ENCODE results near the gene PLEKHH1. TPM values are rescaled to one million over a fixed set of nuclear protein-coding genes. Genes with fewer than 3 reads are reported as not detected.

Gene PLEKHH1
- total RNA-seq, 1 experiment from 2014 or later: 35.3 TPM

GRCh38 chr14:67579636-67580035 lies 46.5 kb downstream of the PLEKHH1 start:
- no peak overlapping the region for H2BK12ac ChIP-seq (ENCODE audit: insufficient read length, low read depth, low read length)
- no peak overlapping the region for H3K9ac ChIP-seq (ENCODE audit: extremely low read depth, insufficient read length, low read length)
- no peak overlapping the region for H2BK120ac ChIP-seq (ENCODE audit: low read depth, low read length, poor library complexity, severe bottlenecking)
- H3K27ac ChIP-seq (ENCODE audit: insufficient read length, low read depth, low read length): no peak overlapping the region
- H3K4me1 ChIP-seq (ENCODE audit: insufficient read depth, low read length): no peaks in the 10 kb centered on the region
- no peaks in the 10 kb centered on the region for H3K9me3 ChIP-seq (ENCODE audit: control insufficient read depth, low read depth, low read length)
- no peak overlapping the region for H2BK15ac ChIP-seq (ENCODE audit: low read depth, low read length)
- H3K79me1 ChIP-seq (ENCODE audit: insufficient read depth, low read depth, low read length, poor library complexity, severe bottlenecking): no peaks in the 10 kb centered on the region
- peaks cover 5 to 58% (median 32%) of the 10 kb centered on the region in 3 experiments; a peak in 6 of 7 replicates for H3K36me3 Mint-ChIP-seq (ENCODE audit: insufficient read depth in 1 of 3, low read depth in 3 of 3)
- H2AK5ac ChIP-seq (ENCODE audit: insufficient read length, low read length): no peak overlapping the region
- no CpG with 5 or more reads among the region's 7 CpGs for WGBS (ENCODE audit: extremely low coverage, insufficient read length, low lambda C conversion rate)
- H2AFZ ChIP-seq (ENCODE audit: low read length): no peak overlapping the region
- no peak overlapping the region for H3K14ac ChIP-seq (ENCODE audit: insufficient read depth, low read length)
- H3K27ac Mint-ChIP-seq: no peak overlapping the region
- no peak overlapping the region for H2BK5ac ChIP-seq (ENCODE audit: insufficient read length, low read length)
- H3K9me3 Mint-ChIP-seq: no peaks in the 10 kb centered on the region
- no peaks in the 10 kb centered on the region for H3K4me1 Mint-ChIP-seq
- no peaks in the 10 kb centered on the region for H3K27me3 Mint-ChIP-seq (ENCODE audit: low read depth)
- H3K4me2 ChIP-seq (ENCODE audit: insufficient read depth, insufficient read length, low read length): no peak overlapping the region
- DNase-seq: no peak
- H3T11ph ChIP-seq (ENCODE audit: low read length): no peak overlapping the region
- H4K20me1 ChIP-seq (ENCODE audit: control insufficient read depth, insufficient read depth, insufficient read length): no peaks in the 10 kb centered on the region
- no peaks in the 10 kb centered on the region for H3K27me3 ChIP-seq (ENCODE audit: insufficient read depth, low read length)
- TF ChIP-seq, protein P1, sequence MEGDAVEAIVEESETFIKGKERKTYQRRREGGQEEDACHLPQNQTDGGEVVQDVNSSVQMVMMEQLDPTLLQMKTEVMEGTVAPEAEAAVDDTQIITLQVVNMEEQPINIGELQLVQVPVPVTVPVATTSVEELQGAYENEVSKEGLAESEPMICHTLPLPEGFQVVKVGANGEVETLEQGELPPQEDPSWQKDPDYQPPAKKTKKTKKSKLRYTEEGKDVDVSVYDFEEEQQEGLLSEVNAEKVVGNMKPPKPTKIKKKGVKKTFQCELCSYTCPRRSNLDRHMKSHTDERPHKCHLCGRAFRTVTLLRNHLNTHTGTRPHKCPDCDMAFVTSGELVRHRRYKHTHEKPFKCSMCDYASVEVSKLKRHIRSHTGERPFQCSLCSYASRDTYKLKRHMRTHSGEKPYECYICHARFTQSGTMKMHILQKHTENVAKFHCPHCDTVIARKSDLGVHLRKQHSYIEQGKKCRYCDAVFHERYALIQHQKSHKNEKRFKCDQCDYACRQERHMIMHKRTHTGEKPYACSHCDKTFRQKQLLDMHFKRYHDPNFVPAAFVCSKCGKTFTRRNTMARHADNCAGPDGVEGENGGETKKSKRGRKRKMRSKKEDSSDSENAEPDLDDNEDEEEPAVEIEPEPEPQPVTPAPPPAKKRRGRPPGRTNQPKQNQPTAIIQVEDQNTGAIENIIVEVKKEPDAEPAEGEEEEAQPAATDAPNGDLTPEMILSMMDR (conservative IDR thresholded peaks at IDR 0.05): no peak
- no peak overlapping the region for H3K4ac ChIP-seq (ENCODE audit: low read depth, low read length)
- no peak overlapping the region for H3K18ac ChIP-seq (ENCODE audit: insufficient read length, low read depth, low read length)
- H4K8ac ChIP-seq (replicated peaks; ENCODE audit: insufficient read length, low read depth, low read length): no peak overlapping the region
- no peaks in the 10 kb centered on the region for H3K23me2 ChIP-seq (ENCODE audit: insufficient read length, low read depth, low read length, poor library complexity, severe bottlenecking)
- H3K4me3 Mint-ChIP-seq: no peak overlapping the region
- H2BK20ac ChIP-seq (ENCODE audit: low read depth, low read length, poor library complexity, severe bottlenecking): no peak overlapping the region
- H4K91ac ChIP-seq (ENCODE audit: insufficient read length, low read depth, low read length): no peak overlapping the region
- no peaks in the 10 kb centered on the region for H3K79me2 ChIP-seq (ENCODE audit: insufficient read depth, low read length)
- no peak overlapping the region for H3K56ac ChIP-seq (ENCODE audit: insufficient read length, low read depth, low read length)
- H3K23ac ChIP-seq (ENCODE audit: insufficient read length, low read depth, low read length): no peak overlapping the region
- H4K5ac ChIP-seq (ENCODE audit: insufficient read length, low read depth, low read length): no peak overlapping the region

Measured in H9 (cell line).